H1 (cell line): ENCODE measurements around the gene ABHD16B. TPM values are rescaled to one million over a fixed set of nuclear protein-coding genes. Genes with fewer than 3 reads are reported as not detected.
A peak's percentile ranks its signal among the peaks of the same experiment; 100 is the strongest.

ENCODE experiments used
- CTCF ChIA-PET: fragments of 300-600 bp; sonication (Branson Sonifier 250); formaldehyde crosslinking; loops from one replicate; lab custom pipeline; 2021; ENCODE audit not compliant: partially characterized antibody; lab: Charles Lee
- POLR2A ChIA-PET: fragments of 300-600 bp; sonication (Branson Sonifier 250); formaldehyde crosslinking; loops from one replicate; lab custom pipeline; 2021; ENCODE audit warnings: inconsistent platforms; ENCODE audit not compliant: partially characterized antibody; lab: Charles Lee
- DNase-seq, 2 experiments: peaks; one replicate each; pipeline versions ENCODE4 v3.0.0 to v3.0.0-alpha.2; 2010 to 2022; ENCODE audit warnings: low spot score in 2 of 2, low read depth in 1 of 2, mixed read lengths in 1 of 2
- FAIRE-seq: peaks from 2 replicates; lab custom pipeline; 2011; peaks lifted over from hg19 to GRCh38; lab: Jason Lieb, UNC
- H2AFZ ChIP-seq: 2 replicates; pipeline ENCODE4 v1.8.1; 2012; ENCODE audit warnings: low read length, inconsistent platforms
- H2AK5ac ChIP-seq: 2 replicates; pipeline ENCODE4 v1.6.1; 2013; ENCODE audit warnings: low read depth, low read length
- H2BK120ac ChIP-seq: replicated peaks from 2 replicates; pipeline ENCODE3; 2013; ENCODE audit warnings: low read depth, low read length, inconsistent platforms
- H2BK12ac ChIP-seq: 2 replicates; pipeline ENCODE4 v1.6.1; 2013; ENCODE audit warnings: low read depth, low read length
- H2BK15ac ChIP-seq: 2 replicates; pipeline ENCODE4 v1.6.1; 2013; ENCODE audit warnings: low read length
- H2BK20ac ChIP-seq: 2 replicates; pipeline ENCODE4 v1.6.1; 2013; ENCODE audit warnings: low read length
- H2BK5ac ChIP-seq: 2 replicates; pipeline ENCODE4 v1.6.1; 2013; ENCODE audit warnings: low read depth, low read length
- H3K14ac ChIP-seq: 2 replicates; pipeline ENCODE4 v1.6.1; 2013; ENCODE audit warnings: inconsistent platforms; ENCODE audit not compliant: insufficient read length
- H3K18ac ChIP-seq: 2 replicates; pipeline ENCODE4 v1.6.1; 2013; ENCODE audit warnings: low read length; ENCODE audit errors: extremely low read depth
- H3K23ac ChIP-seq: 2 replicates; pipeline ENCODE4 v1.6.1; 2013; ENCODE audit warnings: inconsistent platforms; ENCODE audit not compliant: insufficient read length
- H3K23me2 ChIP-seq: 2 replicates; pipeline ENCODE4 v1.6.1; 2013; ENCODE audit warnings: low read depth, low read length
- H3K27ac ChIP-seq: 2 replicates; pipeline ENCODE4 v1.6.1; 2011; ENCODE audit warnings: low read depth, low read length, inconsistent platforms
- H3K27me3 ChIP-seq, 4 experiments: replicated peaks in 1 of 4; 1 replicate in 1 of 4; 2 replicates in 3 of 4; pipeline versions ENCODE4 v1.6.1 to v1.8.1; 2011 to 2013; ENCODE audit warnings: low read length in 3 of 4, mild to moderate bottlenecking in 3 of 4, inconsistent platforms in 2 of 4, mixed read lengths in 2 of 4, moderate library complexity in 1 of 4; ENCODE audit not compliant: control insufficient read depth in 3 of 4, insufficient read depth in 3 of 4; ENCODE audit errors: extremely low read depth in 1 of 4
- H3K36me3 ChIP-seq, 4 experiments: 2 replicates each; pipeline versions ENCODE4 v1.6.1 to v1.8.1; 2011 to 2013; ENCODE audit warnings: mild to moderate bottlenecking in 4 of 4, low read length in 3 of 4, moderate library complexity in 2 of 4, control low read depth in 1 of 4, inconsistent platforms in 1 of 4; ENCODE audit not compliant: insufficient read depth in 4 of 4, control insufficient read depth in 2 of 4
- H3K4ac ChIP-seq: replicated peaks from 2 replicates; pipeline ENCODE3; 2013; ENCODE audit warnings: low read length, low read depth, mixed read lengths, inconsistent platforms; ENCODE audit not compliant: insufficient read length
- H3K4me1 ChIP-seq, 4 experiments: replicated peaks in 1 of 4; 1 replicate in 1 of 4; 2 replicates in 3 of 4; pipeline versions ENCODE4 v1.6.1 to v1.8.1; 2011 to 2013; ENCODE audit warnings: low read length in 3 of 4, inconsistent platforms in 2 of 4, mixed read lengths in 1 of 4; ENCODE audit not compliant: insufficient read depth in 4 of 4, control insufficient read depth in 3 of 4
- H3K4me2 ChIP-seq, 2 experiments: 2 replicates each; pipeline versions ENCODE4 v1.6.1 to v1.8.1; 2011 to 2013; ENCODE audit warnings: low read depth in 2 of 2, low read length in 2 of 2, control low read depth in 1 of 2, inconsistent platforms in 1 of 2, mild to moderate bottlenecking in 1 of 2; ENCODE audit not compliant: insufficient read depth in 1 of 2
- H3K4me3 ChIP-seq, 4 experiments: fragments of 200-600, 300-600 bp in 1 of 4; sonication (generic), shearing (Covaris generic), sonication (Bioruptor Twin) in 1 of 4; 2 replicates each; pipeline versions ENCODE4 v1.5.1 to v1.8.1; 2011 to 2016; ENCODE audit warnings: low read length in 4 of 4, low read depth in 3 of 4, control low read depth in 2 of 4, inconsistent platforms in 2 of 4, mild to moderate bottlenecking in 2 of 4, mixed read lengths in 1 of 4, moderate library complexity in 1 of 4; ENCODE audit not compliant: insufficient read depth in 2 of 4; ENCODE audit errors: extremely low read depth in 1 of 4
- H3K56ac ChIP-seq: replicated peaks from 2 replicates; pipeline ENCODE3; 2013; ENCODE audit warnings: low read depth, mild to moderate bottlenecking, mixed read lengths, low read length, inconsistent platforms; ENCODE audit not compliant: insufficient read length
- H3K79me1 ChIP-seq: 2 replicates; pipeline ENCODE4 v1.6.1; 2013; ENCODE audit warnings: low read depth, low read length, control low read depth
- H3K79me2 ChIP-seq, 2 experiments: 2 replicates each; pipeline versions ENCODE4 v1.6.1 to v1.8.1; 2012 to 2013; ENCODE audit warnings: low read length in 2 of 2, mild to moderate bottlenecking in 2 of 2, inconsistent platforms in 1 of 2; ENCODE audit not compliant: insufficient read depth in 2 of 2, control insufficient read depth in 1 of 2
- H3K9ac ChIP-seq, 4 experiments: replicated peaks in 1 of 4; 1 replicate in 1 of 4; 2 replicates in 3 of 4; pipeline versions ENCODE4 v1.6.1 to v1.8.1; 2011 to 2013; ENCODE audit warnings: low read depth in 3 of 4, low read length in 3 of 4, control low read depth in 2 of 4, mild to moderate bottlenecking in 2 of 4, moderate library complexity in 2 of 4, inconsistent platforms in 1 of 4; ENCODE audit errors: extremely low read depth in 1 of 4
- H3K9me3 ChIP-seq, 2 experiments: 2 replicates each; pipeline versions ENCODE4 v1.6.1 to v1.8.1; 2012 to 2013; ENCODE audit warnings: mild to moderate bottlenecking in 2 of 2, moderate library complexity in 2 of 2, control low read depth in 1 of 2, inconsistent platforms in 1 of 2, low read depth in 1 of 2, low read length in 1 of 2, mixed read lengths in 1 of 2; ENCODE audit not compliant: insufficient read depth in 2 of 2
- H4K20me1 ChIP-seq, 2 experiments: replicated peaks in 1 of 2; 2 replicates each; pipeline versions ENCODE3 to v1.8.1; 2011 to 2013; ENCODE audit warnings: inconsistent platforms in 2 of 2, low read length in 2 of 2, mild to moderate bottlenecking in 1 of 2; ENCODE audit not compliant: insufficient read depth in 2 of 2, control insufficient read depth in 1 of 2
- H4K5ac ChIP-seq: 2 replicates; pipeline ENCODE4 v1.6.1; 2013; ENCODE audit warnings: low read length, low read depth, mixed read lengths, inconsistent platforms; ENCODE audit not compliant: insufficient read length
- H4K8ac ChIP-seq: 2 replicates; pipeline ENCODE4 v1.8.0; 2013; ENCODE audit warnings: mild to moderate bottlenecking, moderate library complexity, low read length, inconsistent platforms; ENCODE audit not compliant: insufficient read depth; ENCODE audit errors: extremely low read depth
- H4K91ac ChIP-seq: replicated peaks from 2 replicates; pipeline ENCODE3; 2013; ENCODE audit warnings: low read length, mixed read lengths, inconsistent platforms; ENCODE audit not compliant: insufficient read length
- BCL11A ChIP-seq, 2 experiments: IDR thresholded peaks; one replicate each; pipeline ENCODE4 v1.6.1; 2011; ENCODE audit warnings: low read depth in 2 of 2, low read length in 2 of 2, mild to moderate bottlenecking in 2 of 2
- CBX8 ChIP-seq: fragments of 300-800, 300-1000 bp; sonication (generic); IDR thresholded peaks from 2 replicates; pipeline ENCODE4 v1.7.1; 2016; ENCODE audit warnings: low read depth, low read length, borderline replicate concordance
- CHD2 ChIP-seq: IDR thresholded peaks from 2 replicates; pipeline ENCODE4 v1.6.1; 2012; ENCODE audit warnings: low read length, improper control_type of control experiment
- GABPA ChIP-seq: IDR thresholded peaks from 2 replicates; pipeline ENCODE4 v1.6.1; 2011; ENCODE audit warnings: mild to moderate bottlenecking, low read length, moderate library complexity, borderline replicate concordance; ENCODE audit not compliant: insufficient read depth
- KDM5A ChIP-seq: fragments of 200-600 bp; IDR thresholded peaks from 2 replicates; pipeline ENCODE4 v1.7.1; 2012; ENCODE audit warnings: mild to moderate bottlenecking, low read length, inconsistent platforms, mixed read lengths
- MAX ChIP-seq: IDR thresholded peaks from 2 replicates; pipeline ENCODE4 v1.6.1; 2012; ENCODE audit warnings: inconsistent platforms
- PHF8 ChIP-seq: fragments of 200-600 bp; sonication (generic); conservative IDR thresholded peaks from 2 replicates; pipeline ENCODE4 v1.7.1; 2012; ENCODE audit warnings: low read depth, mild to moderate bottlenecking, inconsistent platforms, low read length, moderate library complexity
- POLR2A ChIP-seq, 2 experiments: IDR thresholded peaks; 1 replicate in 1 of 2; 2 replicates in 1 of 2; pipeline ENCODE4 v1.6.1; 2011; ENCODE audit warnings: low read depth in 2 of 2, low read length in 2 of 2, mild to moderate bottlenecking in 2 of 2; ENCODE audit errors: control extremely low read depth in 1 of 2
- RBBP5 ChIP-seq: IDR thresholded peaks from 2 replicates; pipeline ENCODE4 v1.7.1; 2012; ENCODE audit warnings: low read depth, mild to moderate bottlenecking, inconsistent platforms, low read length, moderate library complexity, borderline replicate concordance
- RXRA ChIP-seq: IDR thresholded peaks from 2 replicates; pipeline ENCODE4 v1.6.1; 2011; ENCODE audit warnings: low read depth, mild to moderate bottlenecking, low read length, moderate library complexity; ENCODE audit not compliant: insufficient read depth
- SP4 ChIP-seq: IDR thresholded peaks from 2 replicates; pipeline ENCODE4 v1.6.1; 2012; ENCODE audit warnings: low read length, inconsistent platforms
- WGBS, 2 experiments: shearing (Covaris generic) in 1 of 2; methylation state at CpG; one replicate each; pipeline versions ENCODE4 v1.1.6 to v1.1.7; 2013 to 2015; ENCODE audit warnings: low lambda C conversion rate in 2 of 2, mixed read lengths in 2 of 2, inconsistent platforms in 1 of 2, low coverage in 1 of 2, missing lambda C conversion rate in 1 of 2; ENCODE audit not compliant: insufficient replicate concordance in 2 of 2, insufficient coverage in 1 of 2, insufficient read length in 1 of 2; ENCODE audit errors: extremely low coverage in 1 of 2, missing lambda C conversion rate in 1 of 2; 5-methylcytosine and 5-hydroxymethylcytosine counted together
- polyA plus RNA-seq, 7 experiments: library from polyadenylated mRNA; depleted of rRNA in 3 of 7; stranded (reverse) in 5 of 7; unstranded in 2 of 7; fragments of >200 nt in 5 of 7; fragments of 200-250 nt in 2 of 7; gene quantifications; 1 replicate in 5 of 7; 2 replicates in 1 of 7; 4 replicates in 1 of 7; pipeline versions ENCODE4 v1.2.1 to v1.2.3, GENCODE V29; 2011 to 2013; ENCODE audit warnings: missing spikeins in 2 of 7, mixed read lengths in 2 of 7
- total RNA-seq: library from RNA; stranded (reverse); fragmentation: NEBNext Ultra II Directional; extraction: Animal tissue kit (Norgen Biotek cat#: 25700); gene quantifications from 2 replicates; pipeline ENCODE4 v1.2.1, GENCODE V29; 2021

ABHD16B gene
- total and polyA plus RNA-seq, 2 of the 8 experiments (the other 6 are each of a cell fraction or from before 2014, with no cell fraction given) = not detected

DNA sequence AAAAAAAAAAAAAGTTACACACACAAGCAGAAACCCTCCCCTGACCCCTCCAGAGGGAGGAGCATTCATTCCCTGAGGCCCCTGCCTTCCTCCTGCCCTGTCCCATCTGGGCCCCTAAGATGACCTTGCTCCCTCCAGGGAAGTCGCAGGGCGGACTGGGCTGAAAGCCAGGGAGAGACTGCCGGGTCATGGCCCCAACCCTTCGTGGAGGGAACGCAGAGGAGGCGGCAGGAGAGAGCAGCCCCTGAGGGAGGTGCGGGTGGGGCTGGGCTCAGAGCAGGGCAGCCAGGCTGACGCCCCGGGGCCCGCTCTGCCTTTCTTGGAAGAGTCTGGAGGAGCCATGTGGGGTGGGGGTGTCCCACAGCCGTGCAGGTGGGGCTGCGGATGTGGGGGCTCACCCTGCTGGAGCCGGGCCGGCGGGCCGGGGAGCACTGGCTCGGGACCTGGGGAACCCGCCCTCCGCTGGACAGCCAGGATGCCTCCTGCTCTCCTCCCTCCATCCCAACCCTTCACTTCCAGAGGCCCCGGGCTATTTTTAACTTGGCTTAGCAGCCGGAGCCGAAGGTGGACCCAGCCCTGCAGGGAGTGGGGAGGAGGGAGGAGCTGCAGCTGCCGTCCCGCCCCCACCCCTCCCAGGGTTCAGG, 15.0 kb upstream of the ABHD16B start:
- H3K27me3 ChIP-seq = no peaks in the 10 kb centered on the region
- ChIA-PET CTCF (interaction anchor here (1.4 kb wide), 1 partner anchor 15 kb away, joined by 3 read pairs; the partner anchor contains the start of gene ABHD16B), POLR2A (interaction anchor here (1.9 to 3.6 kb wide), 5 partner anchors 9 to 325 kb away, joined by 5 to 52 read pairs (median 17); partner anchors contain the start of genes ABHD16B, PPDPF and TPD52L2)
- H3K23me2 ChIP-seq = peaks cover 12% of the 10 kb centered on the region; the same call in 1 of the 2 replicates
- peak overlapping the region; percentile 8; the same call in 1 of the 2 replicates for H2BK15ac ChIP-seq
- H3K4me3 ChIP-seq = peak overlapping the region; percentile 25 to 60 (median 37)
- no peak overlapping the region for H3K23ac ChIP-seq
- H2BK20ac ChIP-seq = peak overlapping the region; percentile 72; the same call in 1 of the 2 replicates
- no peaks in the 10 kb centered on the region for H3K36me3 ChIP-seq
- FAIRE-seq (no peak), DNase-seq (peak in 1 of 2 experiments; percentile 80)
- peak overlapping the region; percentile 96 for H3K18ac ChIP-seq
- peak overlapping the region; percentile 100 for H4K91ac ChIP-seq
- no peak overlapping the region; the same call in 1 of the 2 replicates for H2AK5ac ChIP-seq
- peak overlapping the region; percentile 94 for H4K5ac ChIP-seq
- H2AFZ ChIP-seq = no peak overlapping the region; the same call in 1 of the 2 replicates
- no peaks in the 10 kb centered on the region for H3K79me1 ChIP-seq
- no peaks in the 10 kb centered on the region for H3K79me2 ChIP-seq
- no peak overlapping the region for H3K14ac ChIP-seq
- H3K9ac ChIP-seq = peak overlapping the region in 2 of 4 experiments; percentile 6 to 37; a peak in 3 of 7 replicates
- WGBS, 2 experiments = 6% methylated on average over 20 of the region's 24 CpGs; no CpG with 5 or more reads in 1 of the 2 experiments
- H2BK5ac ChIP-seq = peak overlapping the region; percentile 100
- H2BK12ac ChIP-seq = peak overlapping the region; percentile 90; the same call in 1 of the 2 replicates
- H3K4ac ChIP-seq = no peak overlapping the region
- peaks cover 6 to 29% (median 23%) of the 10 kb centered on the region in 4 experiments for H3K4me1 ChIP-seq
- H3K56ac ChIP-seq = peak overlapping the region; percentile 36
- no peak overlapping the region for H2BK120ac ChIP-seq
- peak overlapping the region; percentile 49; the same call in 1 of the 2 replicates for H3K27ac ChIP-seq
- no peaks in the 10 kb centered on the region for H3K9me3 ChIP-seq
- H4K8ac ChIP-seq = peak overlapping the region; percentile 73; the same call in 1 of the 2 replicates
- peaks cover 0 to 4% of the 10 kb centered on the region in 2 experiments for H4K20me1 ChIP-seq
- peak overlapping the region; percentile 67 to 82 for H3K4me2 ChIP-seq
- TF ChIP-seq RXRA (no peak), MAX (peak; percentile 34; the same call in 1 of the 2 replicates), KDM5A (no peak), SP4 (no peak), CHD2 (no peak), PHF8 (peak; percentile 52; the same call in 1 of the 2 replicates), BCL11A (IDR thresholded peaks at IDR 0.05; ENCODE audit: low read depth in 2 of 2, low read length in 2 of 2) (no peak), CBX8 (no peak), RBBP5 (peak; percentile 30; the same call in 1 of the 2 replicates), GABPA (0 out of 2 replicates have a peak, but pooled peaks have one; percentile 56), POLR2A (IDR thresholded peaks at IDR 0.05; ENCODE audit: control extremely low read depth in 1 of 2, low read depth in 2 of 2, low read length in 2 of 2) (peak in 1 of 2 experiments; percentile 63; a peak in 1 of 3 replicates)
